GM10248 (cell line): ENCODE measurements around the gene BTG3.
A peak's percentile ranks its signal among the peaks of the same experiment; 100 is the strongest.

ENCODE experiments used
- CTCF ChIA-PET: fragments of 300-600 bp; sonication (Branson Sonifier 250); formaldehyde crosslinking; extraction: SDS; loops from one replicate; lab custom pipeline; 2021; ENCODE audit warnings: antibody characterized with exemption; lab: Yijun Ruan, JAX
- POLR2A ChIA-PET: fragments of 350-650 bp; sonication (Branson Sonifier 250); formaldehyde crosslinking; extraction: SDS; loops from one replicate; lab custom pipeline; 2020; ENCODE audit warnings: antibody characterized with exemption; lab: Yijun Ruan, JAX
- DNase-seq: peaks from one replicate; pipeline ENCODE4 v3.0.0; 2012; ENCODE audit errors: extremely low spot score
- CTCF ChIP-seq: IDR thresholded peaks from 2 replicates; pipeline ENCODE4 v1.5.1; 2012; ENCODE audit warnings: mild to moderate bottlenecking, low read depth; ENCODE audit errors: extremely low read depth, missing control alignments, control extremely low read depth

BTG3 gene

GRCh38 chr21:17570786-17571185, 41.9 kb downstream of the BTG3 start:
- TF ChIP-seq CTCF = no peak
- POLR2A ChIA-PET = no interaction called here
- CTCF ChIA-PET = interaction anchor here (1.0 to 1.1 kb wide), 2 partner anchors 14 to 21 kb away, joined by 3 read pairs; no protein-coding TSS in a partner anchor
- no peak for DNase-seq

- POLR2A ChIA-PET = no interaction called here
- no peak for DNase-seq
- TF ChIP-seq CTCF = no peak
- CTCF ChIA-PET = interaction anchor here (0.7 to 1.3 kb wide), 2 partner anchors 25 to 173 kb away, joined by 3 read pairs; no protein-coding TSS in a partner anchor
Measured at GRCh38 chr21:17560377-17561025, 52.2 kb downstream of the BTG3 start.

- DNase-seq = no peak
- ChIA-PET POLR2A (no interaction called here), CTCF (interaction anchor here (0.7 to 1.4 kb wide), 4 partner anchors 10 to 168 kb away, joined by 3 to 4 read pairs (median 3); no protein-coding TSS in a partner anchor)
- peak; percentile 42 for TF ChIP-seq CTCF
Measured at GRCh38 chr21:17554679-17555465, 57.8 kb downstream of the BTG3 start.

- POLR2A ChIA-PET = no interaction called here
- CTCF ChIA-PET = interaction anchor here (1.0 to 1.4 kb wide), 3 partner anchors 10 to 167 kb away, joined by 3 to 4 read pairs (median 3); no protein-coding TSS in a partner anchor
- TF ChIP-seq CTCF = no peak
- no peak for DNase-seq
Measured at GRCh38 chr21:17554120-17554519, 58.6 kb downstream of the BTG3 start.

- POLR2A ChIA-PET = no interaction called here
- TF ChIP-seq CTCF = no peak
- CTCF ChIA-PET = interaction anchor here (1.1 kb wide), 1 partner anchor 91 kb away, joined by 3 read pairs; no protein-coding TSS in a partner anchor
- DNase-seq = no peak
Measured at GRCh38 chr21:17552410-17552809, 60.3 kb downstream of the BTG3 start.

GRCh38 chr21:17550671-17551308, 61.9 kb downstream of the BTG3 start:
- no peak for DNase-seq
- ChIA-PET POLR2A (no interaction called here), CTCF (no interaction called here)
- no peak for TF ChIP-seq CTCF
